Endothelial cell of umbilical vein (primary cell): ENCODE data around the gene RNF168. TPM values are rescaled to one million over a fixed set of nuclear protein-coding genes. Genes with fewer than 3 reads are reported as not detected.
"Not testable (repeated sequence)": the region's sequence is repeated elsewhere in the genome, so short reads cannot be mapped to it uniquely, and the experiment has no call there.

Source experiments
- BruUV-seq: library from RNA; stranded (reverse); fragments of 400-500 nt; replicated peaks from 2 replicates; lab custom pipeline; 2021; lab: Mats Ljungman, UMichigan
- CTCF ChIA-PET: fragments of 300-600, 350-600 bp; sonication (Branson Sonifier 250); formaldehyde crosslinking; loops from one replicate; lab custom pipeline; 2021; ENCODE audit warnings: antibody characterized with exemption, inconsistent platforms; lab: Charles Lee
- POLR2A ChIA-PET: fragments of 300-600, 350-600 bp; sonication (Branson Sonifier 250); formaldehyde crosslinking; loops from one replicate; lab custom pipeline; 2021; ENCODE audit warnings: antibody characterized with exemption, inconsistent platforms; lab: Charles Lee
- DNase-seq: peaks from one replicate; pipeline ENCODE4 v3.0.0-alpha.2; 2011; ENCODE audit warnings: low read depth, low spot score
- FAIRE-seq: peaks from 2 replicates; lab custom pipeline; 2011; peaks lifted over from hg19 to GRCh38; lab: Jason Lieb, UNC
- H2AFZ ChIP-seq: 2 replicates; pipeline ENCODE4 v1.6.0; 2012; ENCODE audit warnings: low read depth, low read length, control low read depth, inconsistent platforms
- H3K27ac ChIP-seq: 2 replicates; pipeline ENCODE4 v1.5.1; 2011; ENCODE audit warnings: low read depth, mild to moderate bottlenecking, control low read depth, low read length, moderate library complexity; ENCODE audit not compliant: insufficient read depth
- H3K27me3 ChIP-seq, 2 experiments: 2 replicates each; pipeline versions ENCODE4 v1.6.0 to v1.6.1; 2011; ENCODE audit warnings: low read length in 2 of 2, mixed read lengths in 1 of 2; ENCODE audit not compliant: control insufficient read depth in 2 of 2, insufficient read depth in 2 of 2
- H3K36me3 ChIP-seq, 2 experiments: 2 replicates in 1 of 2; 3 replicates in 1 of 2; pipeline ENCODE4 v1.5.1; 2011; ENCODE audit warnings: low read length in 2 of 2, mild to moderate bottlenecking in 1 of 2, moderate library complexity in 1 of 2; ENCODE audit not compliant: control insufficient read depth in 2 of 2, insufficient read depth in 2 of 2; ENCODE audit errors: extremely low read depth in 1 of 2
- H3K4me1 ChIP-seq: 3 replicates; pipeline ENCODE4 v1.5.1; 2011; ENCODE audit warnings: mild to moderate bottlenecking, low read length; ENCODE audit not compliant: control insufficient read depth, insufficient read depth; ENCODE audit errors: extremely low read depth
- H3K4me2 ChIP-seq: 2 replicates; pipeline ENCODE4 v1.6.1; 2011; ENCODE audit warnings: low read length, control low read depth, mixed read lengths; ENCODE audit not compliant: insufficient read depth
- H3K4me3 ChIP-seq, 3 experiments: fragments of 200-600 bp in 1 of 3; sonication (generic), shearing (Covaris generic) in 1 of 3; replicated peaks in 1 of 3; 2 replicates each; pipeline ENCODE4 v1.5.1; 2011 to 2016; ENCODE audit warnings: control low read depth in 3 of 3, low read length in 3 of 3, mild to moderate bottlenecking in 2 of 3, inconsistent platforms in 1 of 3, low read depth in 1 of 3, moderate library complexity in 1 of 3; ENCODE audit not compliant: insufficient read depth in 1 of 3
- H3K79me2 ChIP-seq: 2 replicates; pipeline ENCODE4 v1.6.0; 2012; ENCODE audit warnings: low read length, inconsistent platforms; ENCODE audit not compliant: control insufficient read depth, insufficient read depth
- H3K9ac ChIP-seq: replicated peaks from 2 replicates; pipeline ENCODE3; 2011; ENCODE audit warnings: low read length, control low read depth; ENCODE audit not compliant: insufficient read depth; ENCODE audit errors: extremely low read depth
- H3K9me1 ChIP-seq: replicated peaks from 3 replicates; pipeline ENCODE4 v1.6.0; 2011; ENCODE audit warnings: mild to moderate bottlenecking, low read length; ENCODE audit not compliant: control insufficient read depth, insufficient read depth; ENCODE audit errors: extremely low read depth
- H3K9me3 ChIP-seq: replicated peaks from 2 replicates; pipeline ENCODE4 v1.5.1; 2012; ENCODE audit warnings: low read length, inconsistent platforms; ENCODE audit not compliant: control insufficient read depth, insufficient read depth
- H4K20me1 ChIP-seq: replicated peaks from 2 replicates; pipeline ENCODE3; 2011; ENCODE audit warnings: mild to moderate bottlenecking, low read length; ENCODE audit not compliant: control insufficient read depth, insufficient read depth; ENCODE audit errors: extremely low read depth
- MYC ChIP-seq: IDR thresholded peaks from one replicate; pipeline ENCODE4 v1.6.1; 2011; ENCODE audit warnings: mild to moderate bottlenecking, low read depth, low read length
- dilution Hi-C: fragments of 300-500 bp; cut with MboI; formaldehyde crosslinking; loops from one replicate; pipeline ENCODE4 v1.15.0; 2019; ENCODE audit warnings: low sequenced_read_pairs; ENCODE audit not compliant: extremely low pct_ligation_motif_present
- intact Hi-C: fragments of 100-400 bp; cut with micrococcal nuclease; formaldehyde crosslinking; loops from one replicate; pipeline ENCODE4 v1.10.0; 2022
- polyA plus RNA-seq, 4 experiments: library from polyadenylated mRNA; depleted of rRNA in 3 of 4; stranded (reverse) in 3 of 4; unstranded in 1 of 4; fragments of >200 nt; gene quantifications; 2 replicates each; pipeline versions ENCODE4 v1.2.1 to v1.2.3, GENCODE V29; 2011 to 2012; ENCODE audit warnings: missing spikeins in 1 of 4
- total RNA-seq: library from RNA; stranded (reverse); gene quantifications from 2 replicates; pipeline ENCODE4 v1.2.3, GENCODE V29; 2021

The RNF168 gene
- total and polyA plus RNA-seq, 2 donors (not counting 3 experiments of a cell fraction or from before 2014, with no cell fraction given), result 4.0 to 32.9 TPM

GRCh38 chr3:196521291-196521690 lies 17.7 kb upstream of the RNF168 start:
- H3K9ac ChIP-seq, H4K20me1 ChIP-seq, H2AFZ ChIP-seq, H3K4me1 ChIP-seq, H3K27me3 ChIP-seq, H3K9me1 ChIP-seq, FAIRE-seq, dilution Hi-C loops, H3K9me3 ChIP-seq, H3K27ac ChIP-seq, BruUV-seq, H3K36me3 ChIP-seq, DNase-seq, H3K4me2 ChIP-seq, H3K4me3 ChIP-seq, POLR2A ChIA-PET, H3K79me2 ChIP-seq: not testable (repeated sequence)
- intact Hi-C loops, result loop anchor here (5.0 to 10.0 kb wide), 2 partner anchors 446 to 626 kb away; partner anchors contain the start of gene PIGZ
- CTCF ChIA-PET, result interaction anchor here (1.8 to 5.7 kb wide), 4 partner anchors 11 to 448 kb away, joined by 10 to 75 read pairs (median 14); partner anchors contain the start of gene RNF168

- BruUV-seq, result no TSS peak
- Histone ChIP-seq H3K4me1 (no peaks in the 10 kb centered on the region), H3K79me2 (no peaks in the 10 kb centered on the region), H3K9ac (no peak overlapping the region), H3K9me1 (no peaks in the 10 kb centered on the region), H3K36me3 (no peaks in the 10 kb centered on the region), H3K4me2 (no peak overlapping the region), H3K9me3 (no peaks in the 10 kb centered on the region), H3K27ac (no peak overlapping the region), H2AFZ (no peak overlapping the region), H4K20me1 (no peaks in the 10 kb centered on the region), H3K27me3 (no peaks in the 10 kb centered on the region), H3K4me3 (no peak overlapping the region)
- CTCF ChIA-PET, result interaction anchor here (0.6 to 5.7 kb wide), 16 partner anchors 17 to 669 kb away, joined by 3 to 75 read pairs (median 4); partner anchors contain the start of gene SLC51A
- intact Hi-C loops (loop anchor here (1.0 to 10.0 kb wide), 4 partner anchors 322 to 625 kb away; partner anchors contain the start of gene PIGZ), dilution Hi-C loops (no loop called here)
- no peak for DNase-seq
- POLR2A ChIA-PET, result no interaction called here
- FAIRE-seq, result no peak
- no peak for TF ChIP-seq MYC
These were observed 16.1 kb upstream of the RNF168 start for GRCh38 chr3:196519718-196520082.
